WTC11 (cell line): ENCODE results near the gene CBS. TPM values are rescaled to one million over a fixed set of nuclear protein-coding genes. Genes with fewer than 3 reads are reported as not detected.

Experiments
- ATAC-seq: fragments of 200-7000 bp; cut with Tn5 transposase; 2 replicates; pipeline ENCODE4 v1.10.0; 2021; ENCODE audit warnings: mild to moderate bottlenecking, moderate library complexity
- CTCF ChIA-PET: fragments of 300-600 bp; sonication (Branson Sonifier 250); formaldehyde crosslinking; loops from one replicate; lab custom pipeline; 2021; ENCODE audit warnings: antibody characterized with exemption; lab: Charles Lee
- POLR2A ChIA-PET: fragments of 350-600 bp; sonication (Branson Sonifier 250); formaldehyde crosslinking; loops from one replicate; lab custom pipeline; 2021; ENCODE audit warnings: antibody characterized with exemption; lab: Charles Lee
- DNase-seq: peaks from one replicate; pipeline ENCODE4 v3.0.0; 2021; ENCODE audit warnings: low spot score
- H3K27ac Mint-ChIP-seq: 2 replicates; pipeline ENCODE4 v1.8.0; 2021; ENCODE audit warnings: mixed read lengths
- H3K27me3 Mint-ChIP-seq: 2 replicates; pipeline ENCODE4 v1.8.0; 2021; ENCODE audit warnings: low read depth, mild to moderate bottlenecking, moderate library complexity, mixed read lengths
- H3K36me3 Mint-ChIP-seq: 2 replicates; pipeline ENCODE4 v1.8.0; 2021; ENCODE audit warnings: mixed read lengths
- H3K4me1 Mint-ChIP-seq: 2 replicates; pipeline ENCODE4 v1.8.0; 2022; ENCODE audit warnings: mixed read lengths
- H3K4me3 Mint-ChIP-seq: 2 replicates; pipeline ENCODE4 v1.8.0; 2021; ENCODE audit warnings: mild to moderate bottlenecking, moderate library complexity, mixed read lengths
- H3K9me3 Mint-ChIP-seq: 2 replicates; pipeline ENCODE4 v1.8.0; 2021; ENCODE audit warnings: mixed read lengths
- AR ChIP-seq: fragments of 250-450 bp; sonication (Bioruptor Pico); IDR thresholded peaks from 2 replicates; pipeline ENCODE4 v1.9.0; 2021; ENCODE audit warnings: mild to moderate bottlenecking
- E2F4 ChIP-seq: sonication (generic); formaldehyde crosslinking; IDR thresholded peaks from 2 replicates; pipeline ENCODE4 v1.8.1; 2022; ENCODE audit warnings: low read depth, mild to moderate bottlenecking, moderate library complexity, missing genetic modification reagents, borderline replicate concordance
- E2F5 ChIP-seq: sonication (generic); formaldehyde crosslinking; IDR thresholded peaks from 2 replicates; pipeline ENCODE4 v1.8.1; 2022; ENCODE audit warnings: mild to moderate bottlenecking, moderate library complexity, missing genetic modification reagents
- EMX1 ChIP-seq: fragments of 250-450 bp; sonication (Bioruptor Pico); IDR thresholded peaks from 2 replicates; pipeline ENCODE4 v1.8.0; 2021; ENCODE audit warnings: mild to moderate bottlenecking
- FOXP4 ChIP-seq: sonication (generic); formaldehyde crosslinking; IDR thresholded peaks from 2 replicates; pipeline ENCODE4 v1.8.0; 2022; ENCODE audit warnings: mild to moderate bottlenecking, missing genetic modification reagents
- MXD4 ChIP-seq: fragments of 250-450 bp; sonication (Bioruptor Pico); IDR thresholded peaks from 2 replicates; pipeline ENCODE4 v1.8.0; 2021; ENCODE audit warnings: mild to moderate bottlenecking, moderate library complexity, borderline replicate concordance
- MYBL2 ChIP-seq: sonication (generic); formaldehyde crosslinking; IDR thresholded peaks from 2 replicates; pipeline ENCODE4 v1.8.1; 2023; ENCODE audit warnings: mild to moderate bottlenecking, moderate library complexity, missing genetic modification reagents
- RELA ChIP-seq: sonication (generic); formaldehyde crosslinking; IDR thresholded peaks from 2 replicates; pipeline ENCODE4 v1.8.1; 2022; ENCODE audit warnings: missing genetic modification reagents, mild to moderate bottlenecking, borderline replicate concordance
- ZNF121 ChIP-seq: sonication (generic); formaldehyde crosslinking; IDR thresholded peaks from 2 replicates; pipeline ENCODE4 v1.8.0; 2023; ENCODE audit warnings: missing genetic modification reagents
- ZNF232 ChIP-seq: sonication (generic); formaldehyde crosslinking; IDR thresholded peaks from 2 replicates; pipeline ENCODE4 v1.8.0; 2022; ENCODE audit warnings: mild to moderate bottlenecking, missing genetic modification reagents
- total RNA-seq: library from RNA; stranded (reverse); gene quantifications from 3 replicates; pipeline ENCODE4 v1.2.3, GENCODE V29; 2021
- TF ChIP-seq, protein P1 (sequence below): fragments of 250-450 bp; sonication (Bioruptor Pico); IDR thresholded peaks from 2 replicates; pipeline ENCODE4 v2.1.2; 2022; ENCODE audit warnings: mild to moderate bottlenecking, moderate library complexity
- TF ChIP-seq, protein P2 (sequence below): sonication (generic); formaldehyde crosslinking; IDR thresholded peaks from 2 replicates; pipeline ENCODE4 v1.8.0; 2022; ENCODE audit warnings: mild to moderate bottlenecking, missing genetic modification reagents
- TF ChIP-seq, protein P3 (sequence below): sonication (generic); formaldehyde crosslinking; IDR thresholded peaks from 2 replicates; pipeline ENCODE4 v1.8.1; 2023; ENCODE audit warnings: mild to moderate bottlenecking, missing genetic modification reagents, moderate library complexity

The CBS gene
- total RNA-seq, 1 experiment from 2014 or later, result 844 TPM

DNA sequence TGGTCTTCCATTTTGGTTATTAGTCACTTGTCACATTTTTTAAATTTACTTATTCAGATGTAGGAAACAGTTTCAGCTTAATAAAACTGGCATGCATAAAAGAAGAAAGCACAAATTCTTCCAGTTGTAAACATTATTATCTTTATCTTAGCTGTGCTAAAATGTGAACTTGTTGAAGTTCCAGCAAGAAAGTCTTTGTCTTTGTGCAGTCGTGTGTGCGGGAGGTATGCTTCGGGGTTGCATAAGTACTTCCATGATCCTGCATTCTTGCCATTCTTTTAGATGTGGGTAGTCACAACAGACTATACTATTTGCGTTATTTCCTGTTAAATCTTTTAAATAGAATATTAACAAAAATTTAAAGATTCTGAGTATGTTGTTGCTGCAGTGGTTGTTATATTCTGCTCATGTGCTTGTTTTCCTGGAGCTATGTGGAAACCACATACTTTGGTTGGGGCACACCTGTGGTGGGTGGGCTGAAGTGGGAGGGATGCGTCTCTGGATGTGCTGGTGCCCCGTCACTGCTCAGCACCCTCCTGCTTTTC lies 49.9 kb downstream of the CBS start (continued):
- no peak for TF ChIP-seq FOXP4 (CRISPR knock-in tag)
- no peak for TF ChIP-seq MXD4 (CRISPR knock-in tag)
- no peak for TF ChIP-seq E2F5 (CRISPR knock-in tag)

GRCh38 chr21:43024439-43025136 lies 51.0 kb downstream of the CBS start:
- Mint-ChIP-seq H3K27ac (no peak overlapping the region; the same call in 1 of the 2 replicates), H3K27me3 (no peaks in the 10 kb centered on the region), H3K4me1 (0 out of 2 replicates have a peak, but pooled peaks cover 4% of the 10 kb centered on the region), H3K9me3 (no peaks in the 10 kb centered on the region), H3K4me3 (no peak overlapping the region), H3K36me3 (peaks cover 73% of the 10 kb centered on the region)
- CTCF ChIA-PET, result no interaction called here
- TF ChIP-seq ZNF121 (CRISPR knock-in tag) (0 out of 2 replicates have a peak, but pooled peaks have one; percentile 31), RELA (CRISPR knock-in tag) (no peak)
- POLR2A ChIA-PET, result no interaction called here
- DNase-seq (no peak), ATAC-seq (no peak)

GRCh38 chr21:43023175-43023574 lies 52.5 kb downstream of the CBS start:
- Mint-ChIP-seq H3K9me3 (no peaks in the 10 kb centered on the region), H3K27ac (0 out of 2 replicates have a peak overlapping the region, but pooled peaks have one; percentile 25), H3K27me3 (no peaks in the 10 kb centered on the region), H3K4me1 (0 out of 2 replicates have a peak, but pooled peaks cover 4% of the 10 kb centered on the region), H3K36me3 (peaks cover 65% of the 10 kb centered on the region), H3K4me3 (no peak overlapping the region)
- TF ChIP-seq, protein P1, sequence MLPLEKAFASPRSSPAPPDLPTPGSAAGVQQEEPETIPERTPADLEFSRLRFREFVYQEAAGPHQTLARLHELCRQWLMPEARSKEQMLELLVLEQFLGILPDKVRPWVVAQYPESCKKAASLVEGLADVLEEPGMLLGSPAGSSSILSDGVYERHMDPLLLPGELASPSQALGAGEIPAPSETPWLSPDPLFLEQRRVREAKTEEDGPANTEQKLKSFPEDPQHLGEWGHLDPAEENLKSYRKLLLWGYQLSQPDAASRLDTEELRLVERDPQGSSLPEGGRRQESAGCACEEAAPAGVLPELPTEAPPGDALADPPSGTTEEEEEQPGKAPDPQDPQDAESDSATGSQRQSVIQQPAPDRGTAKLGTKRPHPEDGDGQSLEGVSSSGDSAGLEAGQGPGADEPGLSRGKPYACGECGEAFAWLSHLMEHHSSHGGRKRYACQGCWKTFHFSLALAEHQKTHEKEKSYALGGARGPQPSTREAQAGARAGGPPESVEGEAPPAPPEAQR, result no peak
- TF ChIP-seq ZNF232 (CRISPR knock-in tag), result no peak
- no peak for TF ChIP-seq MYBL2 (CRISPR knock-in tag)
- no peak for TF ChIP-seq EMX1 (CRISPR knock-in tag)
- TF ChIP-seq, protein P2, sequence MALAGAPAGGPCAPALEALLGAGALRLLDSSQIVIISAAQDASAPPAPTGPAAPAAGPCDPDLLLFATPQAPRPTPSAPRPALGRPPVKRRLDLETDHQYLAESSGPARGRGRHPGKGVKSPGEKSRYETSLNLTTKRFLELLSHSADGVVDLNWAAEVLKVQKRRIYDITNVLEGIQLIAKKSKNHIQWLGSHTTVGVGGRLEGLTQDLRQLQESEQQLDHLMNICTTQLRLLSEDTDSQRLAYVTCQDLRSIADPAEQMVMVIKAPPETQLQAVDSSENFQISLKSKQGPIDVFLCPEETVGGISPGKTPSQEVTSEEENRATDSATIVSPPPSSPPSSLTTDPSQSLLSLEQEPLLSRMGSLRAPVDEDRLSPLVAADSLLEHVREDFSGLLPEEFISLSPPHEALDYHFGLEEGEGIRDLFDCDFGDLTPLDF, result no peak
- TF ChIP-seq, protein P3, sequence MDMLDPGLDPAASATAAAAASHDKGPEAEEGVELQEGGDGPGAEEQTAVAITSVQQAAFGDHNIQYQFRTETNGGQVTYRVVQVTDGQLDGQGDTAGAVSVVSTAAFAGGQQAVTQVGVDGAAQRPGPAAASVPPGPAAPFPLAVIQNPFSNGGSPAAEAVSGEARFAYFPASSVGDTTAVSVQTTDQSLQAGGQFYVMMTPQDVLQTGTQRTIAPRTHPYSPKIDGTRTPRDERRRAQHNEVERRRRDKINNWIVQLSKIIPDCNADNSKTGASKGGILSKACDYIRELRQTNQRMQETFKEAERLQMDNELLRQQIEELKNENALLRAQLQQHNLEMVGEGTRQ (CRISPR knock-in tag), result no peak
- TF ChIP-seq E2F4 (CRISPR knock-in tag), result no peak
- no peak for TF ChIP-seq AR
- ATAC-seq (no peak), DNase-seq (no peak)
- ChIA-PET POLR2A (no interaction called here), CTCF (no interaction called here)
